ENCODE results near the gene KCNQ1. TPM values are rescaled to one million over a fixed set of nuclear protein-coding genes. Genes with fewer than 3 reads are reported as not detected.

KCNQ1 gene
- polyA plus RNA-seq, 1 of the 3 experiments (the other 2 are of a cell fraction), result 0.05 TPM

DNA sequence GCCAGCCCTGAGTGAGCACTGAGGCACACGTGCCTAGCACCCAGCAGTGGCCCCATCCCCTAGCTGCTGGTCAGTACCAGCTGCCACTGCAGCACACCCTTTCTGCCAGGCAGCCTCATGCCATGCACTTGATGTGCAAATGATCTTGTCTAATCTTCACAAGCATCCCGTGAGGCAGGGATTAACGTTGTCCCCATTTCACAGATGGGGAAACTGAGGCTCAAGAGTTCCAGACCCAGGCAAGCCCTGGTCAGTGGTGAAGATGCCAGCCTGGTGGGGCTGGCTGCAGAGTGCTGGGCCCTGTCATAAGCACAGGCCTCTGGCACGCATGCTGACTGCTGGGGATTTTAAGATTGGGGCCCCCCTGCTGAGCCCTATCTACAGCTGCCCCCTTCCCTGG is 449.1 kb downstream of the KCNQ1 start (continued):
- TF ChIP-seq, protein P1, sequence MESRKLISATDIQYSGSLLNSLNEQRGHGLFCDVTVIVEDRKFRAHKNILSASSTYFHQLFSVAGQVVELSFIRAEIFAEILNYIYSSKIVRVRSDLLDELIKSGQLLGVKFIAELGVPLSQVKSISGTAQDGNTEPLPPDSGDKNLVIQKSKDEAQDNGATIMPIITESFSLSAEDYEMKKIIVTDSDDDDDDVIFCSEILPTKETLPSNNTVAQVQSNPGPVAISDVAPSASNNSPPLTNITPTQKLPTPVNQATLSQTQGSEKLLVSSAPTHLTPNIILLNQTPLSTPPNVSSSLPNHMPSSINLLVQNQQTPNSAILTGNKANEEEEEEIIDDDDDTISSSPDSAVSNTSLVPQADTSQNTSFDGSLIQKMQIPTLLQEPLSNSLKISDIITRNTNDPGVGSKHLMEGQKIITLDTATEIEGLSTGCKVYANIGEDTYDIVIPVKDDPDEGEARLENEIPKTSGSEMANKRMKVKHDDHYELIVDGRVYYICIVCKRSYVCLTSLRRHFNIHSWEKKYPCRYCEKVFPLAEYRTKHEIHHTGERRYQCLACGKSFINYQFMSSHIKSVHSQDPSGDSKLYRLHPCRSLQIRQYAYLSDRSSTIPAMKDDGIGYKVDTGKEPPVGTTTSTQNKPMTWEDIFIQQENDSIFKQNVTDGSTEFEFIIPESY (IDR thresholded peaks at IDR 0.05; ENCODE audit: borderline replicate concordance, low read depth), result no peak
- no peak for TF ChIP-seq FOSL2 (IDR thresholded peaks at IDR 0.05; ENCODE audit: borderline replicate concordance, low read depth)

DNA sequence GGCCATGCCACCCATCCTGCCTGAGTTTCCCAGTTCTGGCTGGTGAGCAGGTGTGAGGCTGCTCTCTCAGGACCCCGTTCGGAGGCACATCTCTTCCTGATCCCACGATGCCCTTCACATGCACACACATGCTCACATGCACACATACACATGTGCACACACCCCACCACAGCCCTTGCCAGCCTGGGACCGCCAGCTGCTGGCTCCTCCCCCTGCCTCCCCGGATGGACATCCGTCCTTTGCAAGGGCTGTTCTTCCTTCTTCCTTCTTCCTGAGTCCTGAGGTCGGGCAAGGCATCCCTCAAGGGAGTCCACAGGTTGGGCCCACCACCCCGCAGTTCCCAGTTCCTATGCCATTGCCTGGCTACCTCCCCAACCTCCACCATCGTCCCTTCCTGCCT is 451.2 kb downstream of the KCNQ1 start:
- Histone ChIP-seq H3K27me3 (ENCODE audit: insufficient read depth) (no peaks in the 10 kb centered on the region), H3K9ac (no peak overlapping the region), H3K79me2 (ENCODE audit: insufficient read depth) (no peaks in the 10 kb centered on the region), H3K4me1 (ENCODE audit: control insufficient read depth in 1 of 2, insufficient read depth in 2 of 2, low read depth in 1 of 2, low read length in 1 of 2) (peaks cover 14 to 17% of the 10 kb centered on the region in 2 experiments; a peak in 3 of 4 replicates), H3K9me3 (no peaks in the 10 kb centered on the region), H4K20me1 (ENCODE audit: insufficient read depth) (no peaks in the 10 kb centered on the region), H3K4me3 (ENCODE audit: low read depth in 2 of 2, low read length in 1 of 2) (no peak overlapping the region), H3F3A (replicated peaks; ENCODE audit: insufficient read depth) (peaks cover 4% of the 10 kb centered on the region), H3K4me2 (no peak overlapping the region), H3K36me3 (replicated peaks in 1 of 2; ENCODE audit: control insufficient read depth in 1 of 2, insufficient read depth in 2 of 2, low read length in 1 of 2) (no peaks in the 10 kb centered on the region), H3K27ac (ENCODE audit: low read depth in 2 of 2, low read length in 1 of 2) (no peak overlapping the region), H2AFZ (ENCODE audit: low read depth) (no peak overlapping the region), H3K9me2 (no peaks in the 10 kb centered on the region)
- CTCF ChIA-PET, result interaction anchor here (1.6 to 16.8 kb wide), 2 partner anchors 359 to 476 kb away, joined by 7 to 1016 read pairs; no protein-coding TSS in a partner anchor
- no peak for TF ChIP-seq TEAD4 (IDR thresholded peaks at IDR 0.05; ENCODE audit: borderline replicate concordance, insufficient read depth)
- no peak for TF ChIP-seq FOXM1 (IDR thresholded peaks at IDR 0.05; ENCODE audit: low read depth)
- TF ChIP-seq, protein P2, sequence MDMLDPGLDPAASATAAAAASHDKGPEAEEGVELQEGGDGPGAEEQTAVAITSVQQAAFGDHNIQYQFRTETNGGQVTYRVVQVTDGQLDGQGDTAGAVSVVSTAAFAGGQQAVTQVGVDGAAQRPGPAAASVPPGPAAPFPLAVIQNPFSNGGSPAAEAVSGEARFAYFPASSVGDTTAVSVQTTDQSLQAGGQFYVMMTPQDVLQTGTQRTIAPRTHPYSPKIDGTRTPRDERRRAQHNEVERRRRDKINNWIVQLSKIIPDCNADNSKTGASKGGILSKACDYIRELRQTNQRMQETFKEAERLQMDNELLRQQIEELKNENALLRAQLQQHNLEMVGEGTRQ (IDR thresholded peaks at IDR 0.05; ENCODE audit: borderline replicate concordance, low read depth, low read length), result no peak
- no peak for TF ChIP-seq POLR2AphosphoS5 (IDR thresholded peaks at IDR 0.05; ENCODE audit: low read depth, low read length)
- TF ChIP-seq, protein P3, sequence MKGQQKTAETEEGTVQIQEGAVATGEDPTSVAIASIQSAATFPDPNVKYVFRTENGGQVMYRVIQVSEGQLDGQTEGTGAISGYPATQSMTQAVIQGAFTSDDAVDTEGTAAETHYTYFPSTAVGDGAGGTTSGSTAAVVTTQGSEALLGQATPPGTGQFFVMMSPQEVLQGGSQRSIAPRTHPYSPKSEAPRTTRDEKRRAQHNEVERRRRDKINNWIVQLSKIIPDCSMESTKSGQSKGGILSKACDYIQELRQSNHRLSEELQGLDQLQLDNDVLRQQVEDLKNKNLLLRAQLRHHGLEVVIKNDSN (IDR thresholded peaks at IDR 0.05; ENCODE audit: borderline replicate concordance, low read depth), result no peak
- no peak for TF ChIP-seq RAD21 (IDR thresholded peaks at IDR 0.05; ENCODE audit: low read length)
- no peak for TF ChIP-seq TAF1 (IDR thresholded peaks at IDR 0.05; ENCODE audit: borderline replicate concordance, low read depth, low read length)
- no peak for TF ChIP-seq RCOR1 (IDR thresholded peaks at IDR 0.05; ENCODE audit: low read length)
- TF ChIP-seq RFX5 (IDR thresholded peaks at IDR 0.05; ENCODE audit: low read length), result no peak
- no peak for TF ChIP-seq SIN3A (IDR thresholded peaks at IDR 0.05; ENCODE audit: borderline replicate concordance, low read depth, low read length)
- TF ChIP-seq NFIC (IDR thresholded peaks at IDR 0.05; ENCODE audit: borderline replicate concordance), result no peak
- TF ChIP-seq ELF1 (IDR thresholded peaks at IDR 0.05), result no peak
- 65% methylated on average over 7 of the region's 9 CpGs for WGBS (ENCODE audit: low lambda C conversion rate)
- POLR2A ChIA-PET, result no interaction called here
- DNase-seq, result no peak

Measured in SK-N-SH (cell line).